GM23338 (cell line): ENCODE results near the gene POLA2. TPM values are rescaled to one million over a fixed set of nuclear protein-coding genes. Genes with fewer than 3 reads are reported as not detected.

Source experiments
- ATAC-seq: fragments of 200-7000 bp; cut with Tn5 transposase; 3 replicates; pipeline ENCODE4 v1.9.1; 2020
- DNase-seq: peaks from one replicate; pipeline ENCODE4 v3.0.0-alpha.2; 2015; ENCODE audit warnings: low spot score
- H2AFZ ChIP-seq: fragments of 200-600 bp; sonication (generic); 2 replicates; pipeline ENCODE4 v1.8.0; 2016; ENCODE audit warnings: antibody characterized with exemption, mild to moderate bottlenecking, moderate library complexity
- H3F3A ChIP-seq: fragments of 200-600 bp; sonication (generic); replicated peaks from 2 replicates; pipeline ENCODE4 v1.8.0; 2017; ENCODE audit warnings: antibody characterized with exemption, mixed run types, low read depth
- H3K27ac ChIP-seq: fragments of 200-600 bp; sonication (generic); 2 replicates; pipeline ENCODE4 v1.6.1; 2016; ENCODE audit warnings: low read depth
- H3K27me3 ChIP-seq: fragments of 200-600 bp; sonication (generic); 2 replicates; pipeline ENCODE4 v1.8.0; 2016; ENCODE audit warnings: mild to moderate bottlenecking, mixed run types, moderate library complexity; ENCODE audit not compliant: insufficient read depth
- H3K36me3 ChIP-seq: fragments of 200-600 bp; sonication (generic); 2 replicates; pipeline ENCODE4 v1.8.0; 2016; ENCODE audit warnings: mild to moderate bottlenecking; ENCODE audit not compliant: insufficient read depth
- H3K4me1 ChIP-seq: fragments of 200-600 bp; sonication (generic); 2 replicates; pipeline ENCODE4 v1.8.0; 2016; ENCODE audit warnings: mild to moderate bottlenecking, moderate library complexity; ENCODE audit not compliant: insufficient read depth
- H3K4me2 ChIP-seq: fragments of 200-600 bp; sonication (generic); 2 replicates; pipeline ENCODE4 v1.7.1; 2017; ENCODE audit warnings: mixed run types
- H3K4me3 ChIP-seq: fragments of 200-600 bp; sonication (generic); 2 replicates; pipeline ENCODE4 v1.6.1; 2016; ENCODE audit warnings: mixed run types
- H3K79me2 ChIP-seq: fragments of 200-600 bp; sonication (generic); replicated peaks from 2 replicates; pipeline ENCODE4 v1.8.0; 2017; ENCODE audit warnings: mild to moderate bottlenecking; ENCODE audit not compliant: insufficient read depth
- H3K9me2 ChIP-seq: fragments of 200-600 bp; sonication (generic); 2 replicates; pipeline ENCODE4 v1.8.0; 2017; ENCODE audit not compliant: insufficient read depth
- H4K20me1 ChIP-seq: fragments of 200-600 bp; sonication (generic); replicated peaks from 2 replicates; pipeline ENCODE4 v1.8.0; 2017; ENCODE audit warnings: mild to moderate bottlenecking; ENCODE audit not compliant: insufficient read depth
- H3K27ac Mint-ChIP-seq: 2 replicates; pipeline ENCODE4 v1.8.0; 2020; ENCODE audit warnings: inconsistent platforms, mild to moderate bottlenecking, moderate library complexity, mixed read lengths
- H3K27me3 Mint-ChIP-seq: 3 replicates; pipeline ENCODE4 v1.8.0; 2022; ENCODE audit warnings: low read depth, mild to moderate bottlenecking, moderate library complexity, mixed read lengths, inconsistent platforms; ENCODE audit not compliant: insufficient read depth, poor library complexity
- H3K36me3 Mint-ChIP-seq: 3 replicates; pipeline ENCODE4 v1.8.0; 2021; ENCODE audit warnings: low read depth, mild to moderate bottlenecking, inconsistent platforms, moderate library complexity, mixed read lengths
- H3K4me1 Mint-ChIP-seq: 3 replicates; pipeline ENCODE4 v1.8.0; 2020; ENCODE audit warnings: mild to moderate bottlenecking, inconsistent platforms, mixed read lengths
- H3K4me3 Mint-ChIP-seq: 3 replicates; pipeline ENCODE4 v1.8.0; 2021; ENCODE audit warnings: moderate library complexity, mild to moderate bottlenecking, inconsistent platforms, mixed read lengths
- H3K9me3 Mint-ChIP-seq: 3 replicates; pipeline ENCODE4 v1.8.0; 2020; ENCODE audit warnings: moderate library complexity, mild to moderate bottlenecking, inconsistent platforms, mixed read lengths
- CREB1 ChIP-seq: fragments of 250-450 bp; sonication (Bioruptor Pico); IDR thresholded peaks from 2 replicates; pipeline ENCODE4 v1.5.0; 2020; ENCODE audit warnings: low read depth, mild to moderate bottlenecking, moderate library complexity
- EZH2 ChIP-seq: fragments of 200-600 bp; sonication (generic); IDR thresholded peaks from one replicate; pipeline ENCODE4 v1.8.0; 2017; ENCODE audit warnings: antibody characterized with exemption, mild to moderate bottlenecking, low read depth; ENCODE audit not compliant: unreplicated experiment
- EZH2phosphoT487 ChIP-seq: fragments of 200-600 bp; sonication (generic); IDR thresholded peaks from one replicate; pipeline ENCODE4 v1.8.1; 2018; ENCODE audit warnings: antibody characterized with exemption; ENCODE audit not compliant: unreplicated experiment
- JUNB ChIP-seq: IDR thresholded peaks from one replicate; pipeline ENCODE4 v1.6.1; 2016; ENCODE audit warnings: antibody characterized with exemption; ENCODE audit not compliant: unreplicated experiment
- NANOG ChIP-seq: IDR thresholded peaks from 2 replicates; pipeline ENCODE4 v1.6.1; 2016; ENCODE audit warnings: antibody characterized with exemption, borderline replicate concordance
- POLR2AphosphoS5 ChIP-seq: IDR thresholded peaks from 2 replicates; pipeline ENCODE4 v1.6.1; 2016; ENCODE audit warnings: antibody characterized with exemption, low read depth
- STAT1 ChIP-seq: IDR thresholded peaks from one replicate; pipeline ENCODE4 v1.6.1; 2016; ENCODE audit warnings: antibody characterized with exemption; ENCODE audit not compliant: unreplicated experiment
- ZNF114 ChIP-seq: fragments of 250-450 bp; sonication (Bioruptor Pico); IDR thresholded peaks from 2 replicates; pipeline ENCODE4 v1.5.0; 2020; ENCODE audit warnings: mild to moderate bottlenecking, moderate library complexity
- ZNF331 ChIP-seq: fragments of 250-450 bp; sonication (Bioruptor Pico); IDR thresholded peaks from 2 replicates; pipeline ENCODE4 v1.5.0; 2020; ENCODE audit warnings: low read depth, mild to moderate bottlenecking, moderate library complexity
- polyA plus RNA-seq: library from polyadenylated mRNA; unstranded; fragments of >200 nt; fragmentation: Nextera tagmentation; extraction: Ambion mirVana; gene quantifications from 2 replicates; pipeline ENCODE4 v1.2.1, GENCODE V29; 2016
- total RNA-seq: library from RNA; depleted of rRNA; stranded (reverse); fragments of >200 nt; shearing (Covaris generic); gene quantifications from 2 replicates; pipeline ENCODE4 v1.2.3, GENCODE V29; 2014
- TF ChIP-seq, protein P1 (sequence below): IDR thresholded peaks from one replicate; pipeline ENCODE4 v1.6.1; 2018; ENCODE audit warnings: antibody characterized with exemption; ENCODE audit not compliant: unreplicated experiment
- TF ChIP-seq, protein P2 (sequence below), 2 experiments: fragments of 200-600 bp in 1 of 2; sonication (generic) in 1 of 2; conservative IDR thresholded peaks; 2 replicates each; pipeline versions ENCODE4 v1.5.1 to v1.6.1; 2016 to 2017; ENCODE audit warnings: antibody characterized with exemption in 2 of 2, low read depth in 2 of 2, mild to moderate bottlenecking in 2 of 2, moderate library complexity in 1 of 2
- TF ChIP-seq, protein P3 (sequence below): IDR thresholded peaks from 2 replicates; pipeline ENCODE4 v1.6.1; 2016; ENCODE audit warnings: antibody characterized with exemption

POLA2 gene
- total and polyA plus RNA-seq, 2 experiments from 2014 or later: 22.5 to 30.4 TPM

DNA sequence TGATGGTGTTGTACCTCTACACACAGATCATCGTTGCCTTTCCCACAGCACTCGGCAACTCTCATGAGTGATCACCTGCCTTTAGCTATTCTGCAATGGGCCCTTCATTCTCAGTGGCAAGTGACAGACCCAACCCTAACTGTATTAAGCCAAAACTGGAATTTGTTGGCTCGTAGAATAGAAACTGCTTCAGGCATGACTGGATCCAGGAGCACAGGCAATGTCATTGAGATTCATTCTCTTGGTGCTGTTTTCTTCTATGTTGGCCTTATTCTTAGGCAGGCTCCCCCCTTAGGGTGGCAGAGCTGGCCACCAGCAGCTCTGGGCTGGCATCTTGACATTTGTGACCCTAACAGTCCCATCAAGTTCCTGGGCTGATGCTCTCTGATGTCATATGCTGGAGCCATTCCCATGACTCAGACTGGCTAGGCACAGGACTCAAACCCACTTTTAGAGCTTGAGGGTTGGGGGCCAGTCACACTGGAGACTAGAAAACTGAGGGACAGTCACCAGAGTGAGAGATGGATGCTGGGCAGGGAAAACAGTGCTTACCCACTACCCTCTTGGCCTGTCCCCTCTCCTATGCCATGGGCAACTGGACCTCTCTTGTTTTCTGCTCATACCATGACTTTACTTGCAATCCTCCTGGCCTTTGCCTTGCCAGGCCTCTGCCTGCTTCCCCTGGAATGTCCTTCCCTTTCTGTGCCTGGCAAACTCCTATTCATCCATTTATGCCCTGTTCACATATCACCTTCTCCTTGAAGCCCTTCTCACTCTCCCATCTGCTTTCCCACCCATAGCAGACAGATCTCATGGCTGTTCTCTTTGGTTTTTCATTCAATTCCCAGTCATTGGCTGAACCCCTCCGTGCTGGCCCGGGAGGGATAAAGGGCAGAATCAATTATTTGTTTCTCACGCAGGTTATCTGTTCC lies 45.8 kb downstream of the POLA2 start (continued):
- TF ChIP-seq, protein P1, sequence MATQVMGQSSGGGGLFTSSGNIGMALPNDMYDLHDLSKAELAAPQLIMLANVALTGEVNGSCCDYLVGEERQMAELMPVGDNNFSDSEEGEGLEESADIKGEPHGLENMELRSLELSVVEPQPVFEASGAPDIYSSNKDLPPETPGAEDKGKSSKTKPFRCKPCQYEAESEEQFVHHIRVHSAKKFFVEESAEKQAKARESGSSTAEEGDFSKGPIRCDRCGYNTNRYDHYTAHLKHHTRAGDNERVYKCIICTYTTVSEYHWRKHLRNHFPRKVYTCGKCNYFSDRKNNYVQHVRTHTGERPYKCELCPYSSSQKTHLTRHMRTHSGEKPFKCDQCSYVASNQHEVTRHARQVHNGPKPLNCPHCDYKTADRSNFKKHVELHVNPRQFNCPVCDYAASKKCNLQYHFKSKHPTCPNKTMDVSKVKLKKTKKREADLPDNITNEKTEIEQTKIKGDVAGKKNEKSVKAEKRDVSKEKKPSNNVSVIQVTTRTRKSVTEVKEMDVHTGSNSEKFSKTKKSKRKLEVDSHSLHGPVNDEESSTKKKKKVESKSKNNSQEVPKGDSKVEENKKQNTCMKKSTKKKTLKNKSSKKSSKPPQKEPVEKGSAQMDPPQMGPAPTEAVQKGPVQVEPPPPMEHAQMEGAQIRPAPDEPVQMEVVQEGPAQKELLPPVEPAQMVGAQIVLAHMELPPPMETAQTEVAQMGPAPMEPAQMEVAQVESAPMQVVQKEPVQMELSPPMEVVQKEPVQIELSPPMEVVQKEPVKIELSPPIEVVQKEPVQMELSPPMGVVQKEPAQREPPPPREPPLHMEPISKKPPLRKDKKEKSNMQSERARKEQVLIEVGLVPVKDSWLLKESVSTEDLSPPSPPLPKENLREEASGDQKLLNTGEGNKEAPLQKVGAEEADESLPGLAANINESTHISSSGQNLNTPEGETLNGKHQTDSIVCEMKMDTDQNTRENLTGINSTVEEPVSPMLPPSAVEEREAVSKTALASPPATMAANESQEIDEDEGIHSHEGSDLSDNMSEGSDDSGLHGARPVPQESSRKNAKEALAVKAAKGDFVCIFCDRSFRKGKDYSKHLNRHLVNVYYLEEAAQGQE: no peak
- TF ChIP-seq ZNF331 (CRISPR knock-in tag): no peak
- no peak for TF ChIP-seq JUNB
- TF ChIP-seq, protein P2, sequence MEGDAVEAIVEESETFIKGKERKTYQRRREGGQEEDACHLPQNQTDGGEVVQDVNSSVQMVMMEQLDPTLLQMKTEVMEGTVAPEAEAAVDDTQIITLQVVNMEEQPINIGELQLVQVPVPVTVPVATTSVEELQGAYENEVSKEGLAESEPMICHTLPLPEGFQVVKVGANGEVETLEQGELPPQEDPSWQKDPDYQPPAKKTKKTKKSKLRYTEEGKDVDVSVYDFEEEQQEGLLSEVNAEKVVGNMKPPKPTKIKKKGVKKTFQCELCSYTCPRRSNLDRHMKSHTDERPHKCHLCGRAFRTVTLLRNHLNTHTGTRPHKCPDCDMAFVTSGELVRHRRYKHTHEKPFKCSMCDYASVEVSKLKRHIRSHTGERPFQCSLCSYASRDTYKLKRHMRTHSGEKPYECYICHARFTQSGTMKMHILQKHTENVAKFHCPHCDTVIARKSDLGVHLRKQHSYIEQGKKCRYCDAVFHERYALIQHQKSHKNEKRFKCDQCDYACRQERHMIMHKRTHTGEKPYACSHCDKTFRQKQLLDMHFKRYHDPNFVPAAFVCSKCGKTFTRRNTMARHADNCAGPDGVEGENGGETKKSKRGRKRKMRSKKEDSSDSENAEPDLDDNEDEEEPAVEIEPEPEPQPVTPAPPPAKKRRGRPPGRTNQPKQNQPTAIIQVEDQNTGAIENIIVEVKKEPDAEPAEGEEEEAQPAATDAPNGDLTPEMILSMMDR (conservative IDR thresholded peaks at IDR 0.05; ENCODE audit: low read depth in 2 of 2): no peak
- no peak for TF ChIP-seq EZH2

DNA sequence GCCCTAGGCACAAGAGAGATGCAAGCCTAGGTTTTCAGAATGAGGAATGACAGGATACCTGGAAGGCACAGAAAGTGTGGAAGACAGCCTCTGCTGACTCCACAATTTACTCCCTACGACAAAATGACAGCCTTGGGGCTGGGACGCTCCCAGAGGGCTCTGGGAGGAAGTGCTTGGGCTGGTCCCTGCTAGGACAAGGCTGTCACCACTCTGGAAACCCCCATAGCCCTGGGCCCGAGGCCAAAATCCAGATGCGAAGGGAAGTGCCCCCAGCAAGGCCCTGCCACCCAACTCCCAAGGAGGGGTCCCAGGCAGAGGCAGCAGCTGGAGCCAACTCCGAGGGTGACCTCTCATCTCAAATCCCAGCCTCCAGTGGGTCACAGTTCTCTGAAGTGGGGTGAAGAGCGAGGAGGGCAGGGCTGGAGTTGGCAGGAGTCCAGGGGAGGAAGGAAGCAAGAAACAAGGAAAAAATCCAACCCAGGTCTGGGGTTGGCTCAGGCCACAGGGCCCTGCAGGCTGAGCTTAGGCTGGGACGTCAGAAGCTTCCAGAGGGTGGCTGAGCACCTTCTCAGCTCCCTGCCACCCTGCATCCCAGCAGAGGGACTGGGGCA lies 46.6 kb downstream of the POLA2 start:
- H3K27ac Mint-ChIP-seq: no peak overlapping the region
- DNase-seq: no peak
- TF ChIP-seq JUNB (no peak), CREB1 (no peak), ZNF114 (CRISPR knock-in tag) (no peak), EZH2 (no peak), ZNF331 (CRISPR knock-in tag) (no peak), EZH2phosphoT487 (no peak), NANOG (no peak), POLR2AphosphoS5 (no peak), STAT1 (no peak)
- TF ChIP-seq, protein P3, sequence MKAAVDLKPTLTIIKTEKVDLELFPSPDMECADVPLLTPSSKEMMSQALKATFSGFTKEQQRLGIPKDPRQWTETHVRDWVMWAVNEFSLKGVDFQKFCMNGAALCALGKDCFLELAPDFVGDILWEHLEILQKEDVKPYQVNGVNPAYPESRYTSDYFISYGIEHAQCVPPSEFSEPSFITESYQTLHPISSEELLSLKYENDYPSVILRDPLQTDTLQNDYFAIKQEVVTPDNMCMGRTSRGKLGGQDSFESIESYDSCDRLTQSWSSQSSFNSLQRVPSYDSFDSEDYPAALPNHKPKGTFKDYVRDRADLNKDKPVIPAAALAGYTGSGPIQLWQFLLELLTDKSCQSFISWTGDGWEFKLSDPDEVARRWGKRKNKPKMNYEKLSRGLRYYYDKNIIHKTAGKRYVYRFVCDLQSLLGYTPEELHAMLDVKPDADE: no peak
- TF ChIP-seq, protein P2 (conservative IDR thresholded peaks at IDR 0.05; ENCODE audit: low read depth in 2 of 2): no peak
- TF ChIP-seq, protein P1: no peak

More for the DNA sequence above, 46.6 kb downstream of the POLA2 start:
- peaks cover 8% of the 10 kb centered on the region for H3K36me3 Mint-ChIP-seq
- Histone ChIP-seq H2AFZ (no peak overlapping the region), H3K4me3 (no peak overlapping the region), H3K27me3 (peaks cover 6% of the 10 kb centered on the region; the same call in 1 of the 2 replicates), H3K36me3 (no peaks in the 10 kb centered on the region), H3K4me1 (peaks cover 10% of the 10 kb centered on the region; the same call in 1 of the 2 replicates), H3K27ac (no peak overlapping the region), H3K4me2 (no peak overlapping the region), H4K20me1 (no peaks in the 10 kb centered on the region; the same call in 1 of the 2 replicates), H3K9me2 (no peaks in the 10 kb centered on the region), H3K79me2 (no peaks in the 10 kb centered on the region), H3F3A (0 out of 2 replicates have a peak, but pooled peaks cover 7% of the 10 kb centered on the region)
- H3K27me3 Mint-ChIP-seq: peaks cover 32% of the 10 kb centered on the region
- no peaks in the 10 kb centered on the region; the same call in 2 of the 3 replicates for H3K9me3 Mint-ChIP-seq
- no peak overlapping the region for H3K4me3 Mint-ChIP-seq
- peaks cover 5% of the 10 kb centered on the region for H3K4me1 Mint-ChIP-seq
- no peak for ATAC-seq
